GM23338 (cell line): ENCODE data around the gene KRT31. TPM values are rescaled to one million over a fixed set of nuclear protein-coding genes. Genes with fewer than 3 reads are reported as not detected.

Source experiments
- ATAC-seq: fragments of 200-7000 bp; cut with Tn5 transposase; 3 replicates; pipeline ENCODE4 v1.9.1; 2020
- DNase-seq: peaks from one replicate; pipeline ENCODE4 v3.0.0-alpha.2; 2015; ENCODE audit warnings: low spot score
- H2AFZ ChIP-seq: fragments of 200-600 bp; sonication (generic); 2 replicates; pipeline ENCODE4 v1.8.0; 2016; ENCODE audit warnings: antibody characterized with exemption, mild to moderate bottlenecking, moderate library complexity
- H3F3A ChIP-seq: fragments of 200-600 bp; sonication (generic); replicated peaks from 2 replicates; pipeline ENCODE4 v1.8.0; 2017; ENCODE audit warnings: antibody characterized with exemption, mixed run types, low read depth
- H3K27ac ChIP-seq: fragments of 200-600 bp; sonication (generic); 2 replicates; pipeline ENCODE4 v1.6.1; 2016; ENCODE audit warnings: low read depth
- H3K27me3 ChIP-seq: fragments of 200-600 bp; sonication (generic); 2 replicates; pipeline ENCODE4 v1.8.0; 2016; ENCODE audit warnings: mild to moderate bottlenecking, mixed run types, moderate library complexity; ENCODE audit not compliant: insufficient read depth
- H3K36me3 ChIP-seq: fragments of 200-600 bp; sonication (generic); 2 replicates; pipeline ENCODE4 v1.8.0; 2016; ENCODE audit warnings: mild to moderate bottlenecking; ENCODE audit not compliant: insufficient read depth
- H3K4me1 ChIP-seq: fragments of 200-600 bp; sonication (generic); 2 replicates; pipeline ENCODE4 v1.8.0; 2016; ENCODE audit warnings: mild to moderate bottlenecking, moderate library complexity; ENCODE audit not compliant: insufficient read depth
- H3K4me2 ChIP-seq: fragments of 200-600 bp; sonication (generic); 2 replicates; pipeline ENCODE4 v1.7.1; 2017; ENCODE audit warnings: mixed run types
- H3K4me3 ChIP-seq: fragments of 200-600 bp; sonication (generic); 2 replicates; pipeline ENCODE4 v1.6.1; 2016; ENCODE audit warnings: mixed run types
- H3K79me2 ChIP-seq: fragments of 200-600 bp; sonication (generic); replicated peaks from 2 replicates; pipeline ENCODE4 v1.8.0; 2017; ENCODE audit warnings: mild to moderate bottlenecking; ENCODE audit not compliant: insufficient read depth
- H3K9me2 ChIP-seq: fragments of 200-600 bp; sonication (generic); 2 replicates; pipeline ENCODE4 v1.8.0; 2017; ENCODE audit not compliant: insufficient read depth
- H4K20me1 ChIP-seq: fragments of 200-600 bp; sonication (generic); replicated peaks from 2 replicates; pipeline ENCODE4 v1.8.0; 2017; ENCODE audit warnings: mild to moderate bottlenecking; ENCODE audit not compliant: insufficient read depth
- H3K27ac Mint-ChIP-seq: 2 replicates; pipeline ENCODE4 v1.8.0; 2020; ENCODE audit warnings: inconsistent platforms, mild to moderate bottlenecking, moderate library complexity, mixed read lengths
- H3K27me3 Mint-ChIP-seq: 3 replicates; pipeline ENCODE4 v1.8.0; 2022; ENCODE audit warnings: low read depth, mild to moderate bottlenecking, moderate library complexity, mixed read lengths, inconsistent platforms; ENCODE audit not compliant: insufficient read depth, poor library complexity
- H3K36me3 Mint-ChIP-seq: 3 replicates; pipeline ENCODE4 v1.8.0; 2021; ENCODE audit warnings: low read depth, mild to moderate bottlenecking, inconsistent platforms, moderate library complexity, mixed read lengths
- H3K4me1 Mint-ChIP-seq: 3 replicates; pipeline ENCODE4 v1.8.0; 2020; ENCODE audit warnings: mild to moderate bottlenecking, inconsistent platforms, mixed read lengths
- H3K4me3 Mint-ChIP-seq: 3 replicates; pipeline ENCODE4 v1.8.0; 2021; ENCODE audit warnings: moderate library complexity, mild to moderate bottlenecking, inconsistent platforms, mixed read lengths
- H3K9me3 Mint-ChIP-seq: 3 replicates; pipeline ENCODE4 v1.8.0; 2020; ENCODE audit warnings: moderate library complexity, mild to moderate bottlenecking, inconsistent platforms, mixed read lengths
- CREB1 ChIP-seq: fragments of 250-450 bp; sonication (Bioruptor Pico); IDR thresholded peaks from 2 replicates; pipeline ENCODE4 v1.5.0; 2020; ENCODE audit warnings: low read depth, mild to moderate bottlenecking, moderate library complexity
- CTCF ChIP-seq, 2 experiments: fragments of 200-600 bp in 1 of 2; sonication (generic) in 1 of 2; conservative IDR thresholded peaks; 2 replicates each; pipeline versions ENCODE4 v1.5.1 to v1.6.1; 2016 to 2017; ENCODE audit warnings: antibody characterized with exemption in 2 of 2, low read depth in 2 of 2, mild to moderate bottlenecking in 2 of 2, moderate library complexity in 1 of 2
- ETS1 ChIP-seq: IDR thresholded peaks from 2 replicates; pipeline ENCODE4 v1.6.1; 2016; ENCODE audit warnings: antibody characterized with exemption
- EZH2 ChIP-seq: fragments of 200-600 bp; sonication (generic); IDR thresholded peaks from one replicate; pipeline ENCODE4 v1.8.0; 2017; ENCODE audit warnings: antibody characterized with exemption, mild to moderate bottlenecking, low read depth; ENCODE audit not compliant: unreplicated experiment
- EZH2phosphoT487 ChIP-seq: fragments of 200-600 bp; sonication (generic); IDR thresholded peaks from one replicate; pipeline ENCODE4 v1.8.1; 2018; ENCODE audit warnings: antibody characterized with exemption; ENCODE audit not compliant: unreplicated experiment
- JUNB ChIP-seq: IDR thresholded peaks from one replicate; pipeline ENCODE4 v1.6.1; 2016; ENCODE audit warnings: antibody characterized with exemption; ENCODE audit not compliant: unreplicated experiment
- NANOG ChIP-seq: IDR thresholded peaks from 2 replicates; pipeline ENCODE4 v1.6.1; 2016; ENCODE audit warnings: antibody characterized with exemption, borderline replicate concordance
- POLR2AphosphoS5 ChIP-seq: IDR thresholded peaks from 2 replicates; pipeline ENCODE4 v1.6.1; 2016; ENCODE audit warnings: antibody characterized with exemption, low read depth
- REST ChIP-seq: IDR thresholded peaks from one replicate; pipeline ENCODE4 v1.6.1; 2018; ENCODE audit warnings: antibody characterized with exemption; ENCODE audit not compliant: unreplicated experiment
- STAT1 ChIP-seq: IDR thresholded peaks from one replicate; pipeline ENCODE4 v1.6.1; 2016; ENCODE audit warnings: antibody characterized with exemption; ENCODE audit not compliant: unreplicated experiment
- ZNF114 ChIP-seq: fragments of 250-450 bp; sonication (Bioruptor Pico); IDR thresholded peaks from 2 replicates; pipeline ENCODE4 v1.5.0; 2020; ENCODE audit warnings: mild to moderate bottlenecking, moderate library complexity
- ZNF331 ChIP-seq: fragments of 250-450 bp; sonication (Bioruptor Pico); IDR thresholded peaks from 2 replicates; pipeline ENCODE4 v1.5.0; 2020; ENCODE audit warnings: low read depth, mild to moderate bottlenecking, moderate library complexity
- ZNF462 ChIP-seq: fragments of 250-450 bp; sonication (Bioruptor Pico); IDR thresholded peaks from 2 replicates; pipeline ENCODE4 v1.5.0; 2020; ENCODE audit warnings: mild to moderate bottlenecking, moderate library complexity
- polyA plus RNA-seq: library from polyadenylated mRNA; unstranded; fragments of >200 nt; fragmentation: Nextera tagmentation; extraction: Ambion mirVana; gene quantifications from 2 replicates; pipeline ENCODE4 v1.2.1, GENCODE V29; 2016
- total RNA-seq: library from RNA; depleted of rRNA; stranded (reverse); fragments of >200 nt; shearing (Covaris generic); gene quantifications from 2 replicates; pipeline ENCODE4 v1.2.3, GENCODE V29; 2014

Gene KRT31
- total and polyA plus RNA-seq, 2 experiments from 2014 or later: not detected

- Histone ChIP-seq H3K9me2 (peaks cover 11% of the 10 kb centered on the region), H3K79me2 (no peaks in the 10 kb centered on the region), H3K36me3 (no peaks in the 10 kb centered on the region), H3K4me2 (no peak overlapping the region), H2AFZ (peak overlapping the region; percentile 86; the same call in 1 of the 2 replicates), H3K4me1 (peaks cover 9% of the 10 kb centered on the region; the same call in 1 of the 2 replicates), H3K27me3 (no peaks in the 10 kb centered on the region), H4K20me1 (no peaks in the 10 kb centered on the region), H3K4me3 (no peak overlapping the region), H3F3A (no peaks in the 10 kb centered on the region), H3K27ac (no peak overlapping the region)
- no peak overlapping the region for H3K4me3 Mint-ChIP-seq
- no peak for DNase-seq
- H3K27ac Mint-ChIP-seq: no peak overlapping the region
- TF ChIP-seq CTCF (conservative IDR thresholded peaks at IDR 0.05; ENCODE audit: low read depth in 2 of 2) (no peak), REST (no peak), JUNB (no peak), CREB1 (CRISPR knock-in tag) (no peak), STAT1 (no peak), ZNF331 (CRISPR knock-in tag) (no peak), ETS1 (no peak), NANOG (no peak), ZNF114 (CRISPR knock-in tag) (no peak), POLR2AphosphoS5 (no peak), EZH2 (no peak), ZNF462 (CRISPR knock-in tag) (no peak), EZH2phosphoT487 (no peak)
- H3K4me1 Mint-ChIP-seq: peaks cover 25% of the 10 kb centered on the region
- H3K36me3 Mint-ChIP-seq: no peaks in the 10 kb centered on the region
- H3K9me3 Mint-ChIP-seq: no peaks in the 10 kb centered on the region
- H3K27me3 Mint-ChIP-seq: no peaks in the 10 kb centered on the region
- ATAC-seq: no peak
These were observed 19.7 kb upstream of the KRT31 start for GRCh38 chr17:41417127-41417526.
